ENCODE data around the gene COPZ1.
"Not testable (repeated sequence)": the region's sequence is repeated elsewhere in the genome, so short reads cannot be mapped to it uniquely, and the experiment has no call there.

COPZ1 gene

GRCh38 chr12:54350743-54351142, 25.8 kb downstream of the COPZ1 start:
- H4K20me1 ChIP-seq (ENCODE audit: insufficient read depth, low read length): no peaks in the 10 kb centered on the region
- no peak for TF ChIP-seq EZH2phosphoT487 (IDR thresholded peaks at IDR 0.05; ENCODE audit: low read depth)
- TF ChIP-seq CTCF (IDR thresholded peaks at IDR 0.05; ENCODE audit: low read depth, low read length): no peak
- 0 out of 2 replicates have a peak, but pooled peaks cover 3% of the 10 kb centered on the region for H3K4me1 ChIP-seq (ENCODE audit: low read length)
- no peak overlapping the region for H3K27ac ChIP-seq (ENCODE audit: low read length)
- H3K79me2 ChIP-seq (ENCODE audit: low read length): no peaks in the 10 kb centered on the region
- H3K9ac ChIP-seq (ENCODE audit: low read length): no peak overlapping the region
- no peaks in the 10 kb centered on the region for H3K27me3 ChIP-seq (ENCODE audit: low read depth, low read length)
- H3K36me3 ChIP-seq (replicated peaks; ENCODE audit: low read depth, low read length): peaks cover 40% of the 10 kb centered on the region
- no peak overlapping the region for H3K4me3 ChIP-seq (ENCODE audit: low read length)
- H2AFZ ChIP-seq (ENCODE audit: low read depth, low read length): no peak overlapping the region
- no peak overlapping the region for H3K4me2 ChIP-seq (ENCODE audit: low read length)
- no peaks in the 10 kb centered on the region for H3K9me3 ChIP-seq (ENCODE audit: insufficient read depth, low read length)

GRCh38 chr12:54351341-54351740, 26.4 kb downstream of the COPZ1 start:
- Histone ChIP-seq H3K36me3 (replicated peaks; ENCODE audit: low read depth, low read length) (peaks cover 40% of the 10 kb centered on the region), H3K9ac (ENCODE audit: low read length) (no peak overlapping the region), H3K79me2 (ENCODE audit: low read length) (no peaks in the 10 kb centered on the region), H3K4me3 (ENCODE audit: low read length) (no peak overlapping the region), H3K27ac (ENCODE audit: low read length) (no peak overlapping the region), H4K20me1 (ENCODE audit: insufficient read depth, low read length) (no peaks in the 10 kb centered on the region), H3K4me2 (ENCODE audit: low read length) (no peak overlapping the region), H3K4me1 (ENCODE audit: low read length) (0 out of 2 replicates have a peak, but pooled peaks cover 3% of the 10 kb centered on the region), H3K27me3 (ENCODE audit: low read depth, low read length) (no peaks in the 10 kb centered on the region), H3K9me3 (ENCODE audit: insufficient read depth, low read length) (no peaks in the 10 kb centered on the region), H2AFZ (ENCODE audit: low read depth, low read length) (no peak overlapping the region)
- TF ChIP-seq EZH2phosphoT487 (IDR thresholded peaks at IDR 0.05; ENCODE audit: low read depth) (no peak), CTCF (IDR thresholded peaks at IDR 0.05; ENCODE audit: low read depth, low read length) (no peak)

- no peak for TF ChIP-seq EZH2phosphoT487 (IDR thresholded peaks at IDR 0.05; ENCODE audit: low read depth)
- no peak for TF ChIP-seq CTCF (IDR thresholded peaks at IDR 0.05; ENCODE audit: low read depth, low read length)
- no peak overlapping the region for H3K9ac ChIP-seq (ENCODE audit: low read length)
- 0 out of 2 replicates have a peak, but pooled peaks cover 3% of the 10 kb centered on the region for H3K4me1 ChIP-seq (ENCODE audit: low read length)
Measured at GRCh38 chr12:54352022-54352531, 27.1 kb downstream of the COPZ1 start.

GRCh38 chr12:54352891-54353874, 28.3 kb downstream of the COPZ1 start:
- no peaks in the 10 kb centered on the region for H3K9me3 ChIP-seq (ENCODE audit: insufficient read depth, low read length)
- no peak overlapping the region for H3K4me3 ChIP-seq (ENCODE audit: low read length)
- no peaks in the 10 kb centered on the region for H4K20me1 ChIP-seq (ENCODE audit: insufficient read depth, low read length)
- no peak overlapping the region for H3K27ac ChIP-seq (ENCODE audit: low read length)
- TF ChIP-seq CTCF (IDR thresholded peaks at IDR 0.05; ENCODE audit: low read depth, low read length) (no peak), EZH2phosphoT487 (IDR thresholded peaks at IDR 0.05; ENCODE audit: low read depth) (no peak)
- H3K9ac ChIP-seq (ENCODE audit: low read length): no peak overlapping the region
- peaks cover 28% of the 10 kb centered on the region for H3K36me3 ChIP-seq (replicated peaks; ENCODE audit: low read depth, low read length)
- H3K4me1 ChIP-seq (ENCODE audit: low read length): peaks cover 11% of the 10 kb centered on the region
- H2AFZ ChIP-seq (ENCODE audit: low read depth, low read length): no peak overlapping the region
- H3K27me3 ChIP-seq (ENCODE audit: low read depth, low read length): no peaks in the 10 kb centered on the region
- no peaks in the 10 kb centered on the region for H3K79me2 ChIP-seq (ENCODE audit: low read length)
- no peak overlapping the region for H3K4me2 ChIP-seq (ENCODE audit: low read length)

More at GRCh38 chr12:54352022-54352531, 27.1 kb downstream of the COPZ1 start:
- Histone ChIP-seq H3K4me3 (ENCODE audit: low read length) (no peak overlapping the region), H3K27me3 (ENCODE audit: low read depth, low read length) (no peaks in the 10 kb centered on the region), H3K27ac (ENCODE audit: low read length) (no peak overlapping the region), H4K20me1 (ENCODE audit: insufficient read depth, low read length) (no peaks in the 10 kb centered on the region), H3K4me2 (ENCODE audit: low read length) (no peak overlapping the region), H2AFZ (ENCODE audit: low read depth, low read length) (no peak overlapping the region), H3K36me3 (replicated peaks; ENCODE audit: low read depth, low read length) (peaks cover 37% of the 10 kb centered on the region), H3K9me3 (ENCODE audit: insufficient read depth, low read length) (no peaks in the 10 kb centered on the region), H3K79me2 (ENCODE audit: low read length) (no peaks in the 10 kb centered on the region)

- H3K27ac ChIP-seq (ENCODE audit: low read length); H3K79me2 ChIP-seq (ENCODE audit: low read length); H3K4me3 ChIP-seq (ENCODE audit: low read length); H3K27me3 ChIP-seq (ENCODE audit: low read depth, low read length); H4K20me1 ChIP-seq (ENCODE audit: insufficient read depth, low read length); H3K4me2 ChIP-seq (ENCODE audit: low read length); H2AFZ ChIP-seq (ENCODE audit: low read depth, low read length); H3K9me3 ChIP-seq (ENCODE audit: insufficient read depth, low read length); H3K9ac ChIP-seq (ENCODE audit: low read length): not testable (repeated sequence)
- H3K4me1 ChIP-seq (ENCODE audit: low read length): peaks cover 13% of the 10 kb centered on the region
- peaks cover 22% of the 10 kb centered on the region for H3K36me3 ChIP-seq (replicated peaks; ENCODE audit: low read depth, low read length)
Measured at GRCh38 chr12:54354271-54354670, 29.3 kb downstream of the COPZ1 start.

All from OCI-LY3 (cell line).